MM.1S (cell line): ENCODE measurements around the gene DOCK4.

ENCODE experiments used
- DNase-seq: peaks from one replicate; pipeline ENCODE4 v3.0.0-alpha.2; 2015
- H2AFZ ChIP-seq: fragments of 300-600 bp; sonication (generic); 2 replicates; pipeline ENCODE4 v1.6.0; 2016; ENCODE audit warnings: antibody characterized with exemption, low read length
- H3F3A ChIP-seq: fragments of 300-600 bp; sonication (generic); 2 replicates; pipeline ENCODE4 v1.6.1; 2016; ENCODE audit warnings: mild to moderate bottlenecking, antibody characterized with exemption, low read length, moderate library complexity, mixed read lengths; ENCODE audit not compliant: insufficient read depth
- H3K27ac ChIP-seq: fragments of 300-600 bp; sonication (generic); 2 replicates; pipeline ENCODE4 v1.5.1; 2016; ENCODE audit warnings: mild to moderate bottlenecking, low read length
- H3K27me3 ChIP-seq: fragments of 300-600 bp; sonication (generic); replicated peaks from 2 replicates; pipeline ENCODE4 v1.6.0; 2016; ENCODE audit warnings: low read length; ENCODE audit not compliant: insufficient read depth
- H3K36me3 ChIP-seq: fragments of 300-600 bp; sonication (generic); replicated peaks from 2 replicates; pipeline ENCODE4 v1.6.1; 2016; ENCODE audit warnings: mild to moderate bottlenecking, low read length, mixed read lengths; ENCODE audit not compliant: insufficient read depth
- H3K4me1 ChIP-seq: fragments of 300-600 bp; sonication (generic); 2 replicates; pipeline ENCODE4 v1.6.1; 2016; ENCODE audit warnings: low read length, mixed read lengths
- H3K4me2 ChIP-seq: fragments of 300-600 bp; sonication (generic); 2 replicates; pipeline ENCODE4 v1.6.0; 2016; ENCODE audit warnings: low read depth, low read length
- H3K4me3 ChIP-seq: fragments of 300-600 bp; sonication (generic); 2 replicates; pipeline ENCODE4 v1.5.1; 2016; ENCODE audit warnings: low read length, mixed read lengths
- H3K79me2 ChIP-seq: fragments of 300-600 bp; sonication (generic); 2 replicates; pipeline ENCODE4 v1.6.1; 2016; ENCODE audit warnings: mixed run types, low read length, mixed read lengths
- H3K9ac ChIP-seq: fragments of 300-600 bp; sonication (generic); 2 replicates; pipeline ENCODE4 v1.6.1; 2016; ENCODE audit warnings: low read length, mixed read lengths
- H3K9me2 ChIP-seq: fragments of 300-600 bp; sonication (generic); replicated peaks from 2 replicates; pipeline ENCODE4 v1.6.1; 2016; ENCODE audit warnings: mild to moderate bottlenecking, low read length, mixed read lengths; ENCODE audit not compliant: insufficient read depth
- H3K9me3 ChIP-seq: fragments of 300-600 bp; sonication (generic); replicated peaks from 2 replicates; pipeline ENCODE4 v1.6.1; 2016; ENCODE audit warnings: mild to moderate bottlenecking, low read length, mixed read lengths; ENCODE audit not compliant: insufficient read depth
- H4K20me1 ChIP-seq: fragments of 300-600 bp; sonication (generic); 2 replicates; pipeline ENCODE4 v1.6.1; 2016; ENCODE audit warnings: mild to moderate bottlenecking, low read length, moderate library complexity, mixed read lengths; ENCODE audit not compliant: insufficient read depth
- CTCF ChIP-seq: fragments of 300-600 bp; sonication (generic); IDR thresholded peaks from 2 replicates; pipeline ENCODE4 v1.5.1; 2016; ENCODE audit warnings: antibody characterized with exemption, low read length, mixed read lengths
- EZH2 ChIP-seq: fragments of 300-600 bp; sonication (generic); optimal IDR thresholded peaks from 2 replicates; pipeline ENCODE3; 2017; ENCODE audit warnings: low read depth, mild to moderate bottlenecking, antibody characterized with exemption, low read length, mixed read lengths
- EZH2phosphoT487 ChIP-seq: fragments of 300-600 bp; sonication (generic); IDR thresholded peaks from 2 replicates; pipeline ENCODE4 v1.6.1; 2018; ENCODE audit warnings: antibody characterized with exemption, low read length

Gene DOCK4

GRCh38 chr7:112116894-112117293 is 89.3 kb downstream of the DOCK4 start:
- no peaks in the 10 kb centered on the region for H3K9me2 ChIP-seq
- no peaks in the 10 kb centered on the region for H3K36me3 ChIP-seq
- no peak overlapping the region for H3K9ac ChIP-seq
- TF ChIP-seq EZH2 (no peak), CTCF (no peak), EZH2phosphoT487 (no peak)
- DNase-seq = no peak
- no peak overlapping the region for H2AFZ ChIP-seq
- no peak overlapping the region for H3K27ac ChIP-seq
- no peak overlapping the region for H3K4me3 ChIP-seq
- no peak overlapping the region for H3K4me2 ChIP-seq
- no peaks in the 10 kb centered on the region for H3K9me3 ChIP-seq
- no peaks in the 10 kb centered on the region for H4K20me1 ChIP-seq
- peaks cover 10% of the 10 kb centered on the region for H3F3A ChIP-seq
- H3K79me2 ChIP-seq = peaks cover 84% of the 10 kb centered on the region
- H3K4me1 ChIP-seq = peaks cover 36% of the 10 kb centered on the region
- no peaks in the 10 kb centered on the region for H3K27me3 ChIP-seq

DNA sequence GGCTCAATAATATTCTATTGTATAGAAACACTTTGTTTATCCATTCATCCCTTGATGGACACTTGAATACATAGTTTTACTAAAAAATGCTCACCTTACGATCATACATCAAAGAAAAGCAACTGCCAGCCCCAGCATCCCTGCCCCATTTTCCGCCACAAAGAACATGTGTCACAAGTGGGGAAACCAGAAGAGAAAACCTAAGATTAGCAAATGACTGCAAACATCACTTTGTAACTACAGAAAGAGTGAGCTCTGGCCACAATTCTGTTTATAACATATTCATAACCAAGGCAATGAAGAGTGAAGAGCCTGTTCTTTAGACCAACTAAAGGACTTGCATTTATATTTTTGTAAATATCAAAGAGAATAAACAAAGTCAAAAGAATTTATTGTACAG is 89.8 kb downstream of the DOCK4 start:
- Histone ChIP-seq H3K4me2 (no peak overlapping the region), H3F3A (peaks cover 10% of the 10 kb centered on the region), H3K27ac (no peak overlapping the region), H4K20me1 (no peaks in the 10 kb centered on the region), H3K79me2 (peaks cover 86% of the 10 kb centered on the region), H3K9ac (no peak overlapping the region), H3K9me3 (no peaks in the 10 kb centered on the region), H3K36me3 (no peaks in the 10 kb centered on the region), H3K9me2 (no peaks in the 10 kb centered on the region), H3K27me3 (no peaks in the 10 kb centered on the region), H3K4me3 (no peak overlapping the region), H3K4me1 (peaks cover 37% of the 10 kb centered on the region), H2AFZ (no peak overlapping the region)
- TF ChIP-seq EZH2 = no peak
- no peak for TF ChIP-seq EZH2phosphoT487
- no peak for DNase-seq

GRCh38 chr7:112115880-112116279 is 90.3 kb downstream of the DOCK4 start:
- H3K4me3 ChIP-seq = no peak overlapping the region
- peaks cover 37% of the 10 kb centered on the region for H3K4me1 ChIP-seq
- no peak for DNase-seq
- no peak overlapping the region for H2AFZ ChIP-seq
- no peaks in the 10 kb centered on the region for H3K9me3 ChIP-seq
- H3K36me3 ChIP-seq = no peaks in the 10 kb centered on the region
- peaks cover 10% of the 10 kb centered on the region for H3F3A ChIP-seq
- H3K27me3 ChIP-seq = no peaks in the 10 kb centered on the region
- H3K4me2 ChIP-seq = no peak overlapping the region
- TF ChIP-seq CTCF = no peak
- TF ChIP-seq EZH2phosphoT487 = no peak
- no peak for TF ChIP-seq EZH2
- H3K9ac ChIP-seq = no peak overlapping the region
- H3K27ac ChIP-seq = no peak overlapping the region
- no peaks in the 10 kb centered on the region for H4K20me1 ChIP-seq
- peaks cover 86% of the 10 kb centered on the region for H3K79me2 ChIP-seq
- H3K9me2 ChIP-seq = no peaks in the 10 kb centered on the region

DNA sequence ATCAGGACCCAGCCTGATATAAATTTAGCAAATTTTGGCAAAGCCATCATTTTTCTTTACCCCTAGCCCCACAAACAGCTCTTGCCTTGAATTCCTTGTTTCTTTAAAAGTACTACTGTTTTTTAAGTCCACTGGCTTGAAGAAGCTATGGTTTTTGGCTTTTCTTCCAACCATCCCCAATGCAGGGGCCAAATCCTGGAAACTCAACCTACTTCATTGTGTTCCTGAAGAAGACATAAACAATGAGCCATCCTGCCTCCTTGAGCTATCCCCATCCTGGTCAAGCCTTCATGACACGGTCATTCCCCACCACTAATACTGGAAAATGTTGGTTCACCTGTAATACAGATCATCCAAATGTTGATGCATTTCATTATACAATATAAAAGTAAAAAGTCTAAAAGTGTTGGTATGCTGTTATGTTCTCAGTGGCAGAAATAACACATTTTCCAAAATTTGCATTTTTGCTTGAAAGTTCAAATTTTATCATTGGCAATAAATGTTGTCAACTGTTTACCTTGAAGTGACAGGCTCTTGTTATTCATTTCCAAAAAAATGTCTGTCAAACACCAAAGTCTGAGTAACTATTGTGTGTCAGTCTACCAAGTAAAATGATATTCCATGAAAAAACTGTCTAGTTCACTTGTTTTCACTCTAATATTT is 92.2 kb downstream of the DOCK4 start:
- H3K4me2 ChIP-seq = no peak overlapping the region
- TF ChIP-seq EZH2 (no peak), EZH2phosphoT487 (no peak), CTCF (no peak)
- no peak overlapping the region for H3K27ac ChIP-seq
- peaks cover 37% of the 10 kb centered on the region for H3K4me1 ChIP-seq
- H3K79me2 ChIP-seq = peaks cover 85% of the 10 kb centered on the region
- H3K9ac ChIP-seq = no peak overlapping the region
- no peaks in the 10 kb centered on the region for H3K27me3 ChIP-seq
- no peak overlapping the region for H3K4me3 ChIP-seq
- H3K36me3 ChIP-seq = no peaks in the 10 kb centered on the region
- DNase-seq = no peak
- no peaks in the 10 kb centered on the region for H3K9me3 ChIP-seq
- H3F3A ChIP-seq = peaks cover 10% of the 10 kb centered on the region
- no peak overlapping the region for H2AFZ ChIP-seq
- no peaks in the 10 kb centered on the region for H4K20me1 ChIP-seq
- H3K9me2 ChIP-seq = no peaks in the 10 kb centered on the region
